ENCODE results near the gene COPS8. TPM values are rescaled to one million over a fixed set of nuclear protein-coding genes. Genes with fewer than 3 reads are reported as not detected.

The COPS8 gene
- total RNA-seq, 2 donors from 2014 or later, result 66.3 to 72.7 TPM

DNA sequence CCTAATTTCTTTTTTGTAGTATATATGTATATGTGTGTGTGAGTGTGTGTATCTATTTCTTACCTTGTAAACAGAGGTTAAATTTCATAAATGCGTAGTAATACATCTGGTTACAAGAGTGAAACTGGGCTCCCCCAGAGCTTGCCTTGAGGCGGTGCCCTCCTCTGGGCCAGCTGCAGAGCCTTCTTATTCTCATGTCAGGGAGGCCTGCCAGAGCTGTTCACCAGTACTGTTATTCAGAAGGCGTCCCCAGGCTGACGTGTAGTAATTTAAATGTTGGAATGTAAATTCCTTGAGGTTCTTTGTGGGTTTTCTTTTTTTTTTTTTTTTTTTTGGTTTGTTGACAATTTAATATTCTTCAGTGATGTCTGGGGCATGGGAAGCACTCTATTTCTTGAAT, 11.2 kb downstream of the COPS8 start:
- no peak overlapping the region for H3K4me3 ChIP-seq (ENCODE audit: low read length)
- peaks cover 57% of the 10 kb centered on the region for H3K36me3 Mint-ChIP-seq (ENCODE audit: low read depth)
- 92 to 100% methylated on average over 3 to 4 of the region's 4 CpGs for WGBS, 2 experiments (ENCODE audit: insufficient coverage in 1 of 2, insufficient read length in 1 of 2)
- H3K27ac Mint-ChIP-seq, result no peak overlapping the region
- no peaks in the 10 kb centered on the region for H3K27me3 ChIP-seq (ENCODE audit: control insufficient read depth, insufficient read depth, low read length, poor library complexity, severe bottlenecking)
- H3K9me3 ChIP-seq (ENCODE audit: control insufficient read depth, low read length), result no peaks in the 10 kb centered on the region
- H3K4me1 Mint-ChIP-seq, result peaks cover 9% of the 10 kb centered on the region
- H3K27ac ChIP-seq (ENCODE audit: low read depth, low read length), result no peak overlapping the region
- peaks cover 78% of the 10 kb centered on the region for H3K36me3 ChIP-seq (ENCODE audit: control insufficient read depth, insufficient read depth, low read length)
- H3K4me3 Mint-ChIP-seq, result no peak overlapping the region
- no peaks in the 10 kb centered on the region for H3K9me3 Mint-ChIP-seq
- H3K9ac ChIP-seq (ENCODE audit: extremely low read depth, low read length, poor library complexity, severe bottlenecking), result no peak overlapping the region
- H3K27me3 Mint-ChIP-seq (ENCODE audit: insufficient read depth), result no peaks in the 10 kb centered on the region
- DNase-seq, result no peak
- peaks cover 4% of the 10 kb centered on the region for H3K4me1 ChIP-seq (ENCODE audit: control insufficient read depth, insufficient read depth, low read length)
- TF ChIP-seq, protein P1, sequence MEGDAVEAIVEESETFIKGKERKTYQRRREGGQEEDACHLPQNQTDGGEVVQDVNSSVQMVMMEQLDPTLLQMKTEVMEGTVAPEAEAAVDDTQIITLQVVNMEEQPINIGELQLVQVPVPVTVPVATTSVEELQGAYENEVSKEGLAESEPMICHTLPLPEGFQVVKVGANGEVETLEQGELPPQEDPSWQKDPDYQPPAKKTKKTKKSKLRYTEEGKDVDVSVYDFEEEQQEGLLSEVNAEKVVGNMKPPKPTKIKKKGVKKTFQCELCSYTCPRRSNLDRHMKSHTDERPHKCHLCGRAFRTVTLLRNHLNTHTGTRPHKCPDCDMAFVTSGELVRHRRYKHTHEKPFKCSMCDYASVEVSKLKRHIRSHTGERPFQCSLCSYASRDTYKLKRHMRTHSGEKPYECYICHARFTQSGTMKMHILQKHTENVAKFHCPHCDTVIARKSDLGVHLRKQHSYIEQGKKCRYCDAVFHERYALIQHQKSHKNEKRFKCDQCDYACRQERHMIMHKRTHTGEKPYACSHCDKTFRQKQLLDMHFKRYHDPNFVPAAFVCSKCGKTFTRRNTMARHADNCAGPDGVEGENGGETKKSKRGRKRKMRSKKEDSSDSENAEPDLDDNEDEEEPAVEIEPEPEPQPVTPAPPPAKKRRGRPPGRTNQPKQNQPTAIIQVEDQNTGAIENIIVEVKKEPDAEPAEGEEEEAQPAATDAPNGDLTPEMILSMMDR (conservative IDR thresholded peaks at IDR 0.05), result no peak

DNA sequence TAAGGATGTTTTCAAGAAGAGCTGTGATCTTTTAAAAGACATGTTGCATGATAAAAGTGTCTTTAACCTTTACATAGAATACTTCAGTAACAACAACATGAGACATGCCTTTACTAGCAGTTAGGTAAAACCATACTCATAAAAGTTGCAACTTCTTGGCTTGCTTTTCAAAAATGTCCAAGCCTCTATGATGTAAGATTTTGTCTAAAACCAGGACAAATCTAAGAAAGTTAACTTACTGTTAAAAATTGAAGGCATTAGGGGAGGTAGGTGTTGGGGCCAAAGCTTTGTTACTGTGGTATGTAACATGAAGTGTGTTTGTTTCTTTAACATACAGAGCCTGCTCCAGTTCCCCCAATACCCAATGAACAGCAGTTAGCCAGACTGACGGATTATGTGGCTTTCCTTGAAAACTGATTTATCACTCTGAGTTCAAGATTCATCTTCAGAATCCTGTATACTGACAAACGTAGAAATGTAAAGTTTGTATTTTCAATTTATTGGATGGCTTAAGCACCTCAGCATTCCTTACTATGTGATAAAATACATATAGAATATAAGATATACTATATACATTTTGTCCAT, 11.7 kb downstream of the COPS8 start:
- H3K4me1 ChIP-seq (ENCODE audit: control insufficient read depth, insufficient read depth, low read length), result peaks cover 4% of the 10 kb centered on the region
- Mint-ChIP-seq H3K27ac (no peak overlapping the region), H3K27me3 (ENCODE audit: insufficient read depth) (no peaks in the 10 kb centered on the region), H3K4me3 (no peak overlapping the region), H3K4me1 (peaks cover 9% of the 10 kb centered on the region), H3K9me3 (no peaks in the 10 kb centered on the region), H3K36me3 (ENCODE audit: low read depth) (peaks cover 55% of the 10 kb centered on the region)
- no peaks in the 10 kb centered on the region for H3K27me3 ChIP-seq (ENCODE audit: control insufficient read depth, insufficient read depth, low read length, poor library complexity, severe bottlenecking)
- H3K36me3 ChIP-seq (ENCODE audit: control insufficient read depth, insufficient read depth, low read length), result peaks cover 80% of the 10 kb centered on the region
- WGBS, 2 experiments (ENCODE audit: insufficient coverage in 1 of 2, insufficient read length in 1 of 2), result 96% methylated on average over 1 of the region's 2 CpGs; no CpG with 5 or more reads in 1 of the 2 experiments
- H3K9me3 ChIP-seq (ENCODE audit: control insufficient read depth, low read length), result no peaks in the 10 kb centered on the region
- TF ChIP-seq, protein P1 (conservative IDR thresholded peaks at IDR 0.05), result no peak
- no peak overlapping the region for H3K4me3 ChIP-seq (ENCODE audit: low read length)
- H3K9ac ChIP-seq (ENCODE audit: extremely low read depth, low read length, poor library complexity, severe bottlenecking), result no peak overlapping the region
- no peak for DNase-seq
- no peak overlapping the region for H3K27ac ChIP-seq (ENCODE audit: low read depth, low read length)

DNA sequence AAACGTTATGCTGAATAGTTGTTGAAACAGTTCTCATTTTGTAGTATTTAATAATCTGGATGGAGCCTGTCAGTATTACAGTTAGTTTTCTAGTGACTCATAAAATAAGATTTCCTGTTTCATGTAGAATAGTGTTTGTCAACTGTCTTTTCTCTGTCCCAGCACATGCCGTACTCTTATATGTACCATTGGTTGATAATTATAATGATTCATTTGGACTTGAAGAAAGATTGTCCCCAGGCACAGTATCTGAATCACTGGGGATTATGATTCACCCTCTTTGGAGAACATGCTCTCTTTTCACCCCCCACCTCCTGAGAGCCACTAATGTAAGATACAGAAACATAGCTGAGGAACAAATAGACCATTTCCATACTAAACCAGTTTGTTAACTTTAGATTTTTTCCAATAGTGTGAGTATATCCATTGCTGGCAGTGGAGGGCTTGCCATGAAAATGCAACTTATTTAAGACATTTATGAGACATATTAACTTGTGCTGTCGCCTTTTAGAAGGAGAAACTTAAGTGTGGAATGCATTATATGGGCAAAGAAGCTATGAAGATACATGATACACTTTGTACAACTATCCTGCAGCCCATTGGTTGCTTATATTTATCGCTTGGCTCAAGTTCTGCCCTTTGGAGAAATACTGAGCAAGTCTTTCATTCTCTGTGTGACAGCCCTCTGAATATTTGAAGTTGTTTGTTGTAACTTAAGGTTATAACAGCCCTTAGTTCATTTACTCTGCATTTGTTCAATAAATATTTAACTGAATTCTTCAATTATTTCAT, 12.4 kb downstream of the COPS8 start:
- Histone ChIP-seq H3K9ac (ENCODE audit: extremely low read depth, low read length, poor library complexity, severe bottlenecking) (no peak overlapping the region), H3K9me3 (ENCODE audit: control insufficient read depth, low read length) (no peaks in the 10 kb centered on the region), H3K4me3 (ENCODE audit: low read length) (no peak overlapping the region), H3K27ac (ENCODE audit: low read depth, low read length) (no peak overlapping the region), H3K36me3 (ENCODE audit: control insufficient read depth, insufficient read depth, low read length) (peaks cover 81% of the 10 kb centered on the region), H3K27me3 (ENCODE audit: control insufficient read depth, insufficient read depth, low read length, poor library complexity, severe bottlenecking) (no peaks in the 10 kb centered on the region), H3K4me1 (ENCODE audit: control insufficient read depth, insufficient read depth, low read length) (peaks cover 4% of the 10 kb centered on the region)
- Mint-ChIP-seq H3K4me3 (no peak overlapping the region), H3K27ac (no peak overlapping the region), H3K27me3 (ENCODE audit: insufficient read depth) (no peaks in the 10 kb centered on the region), H3K9me3 (no peaks in the 10 kb centered on the region), H3K36me3 (ENCODE audit: low read depth) (peaks cover 55% of the 10 kb centered on the region), H3K4me1 (peaks cover 9% of the 10 kb centered on the region)
- WGBS, 2 experiments (ENCODE audit: insufficient coverage in 1 of 2, insufficient read length in 1 of 2), result 81 to 100% methylated on average over 2 to 4 of the region's 4 CpGs
- TF ChIP-seq, protein P1 (conservative IDR thresholded peaks at IDR 0.05), result no peak
- DNase-seq, result no peak
